HG02642 (cell line): ENCODE results near the gene SMURF2.
"Not testable (repeated sequence)": the region's sequence is repeated elsewhere in the genome, so short reads cannot be mapped to it uniquely, and the experiment has no call there.

Source experiments
- ATAC-seq: cut with Tn5 transposase; IDR thresholded peaks from one replicate; pipeline ENCODE4 v1.9.1; 2021; ENCODE audit warnings: mild to moderate bottlenecking; ENCODE audit not compliant: unreplicated experiment, poor library complexity

The SMURF2 gene

DNA sequence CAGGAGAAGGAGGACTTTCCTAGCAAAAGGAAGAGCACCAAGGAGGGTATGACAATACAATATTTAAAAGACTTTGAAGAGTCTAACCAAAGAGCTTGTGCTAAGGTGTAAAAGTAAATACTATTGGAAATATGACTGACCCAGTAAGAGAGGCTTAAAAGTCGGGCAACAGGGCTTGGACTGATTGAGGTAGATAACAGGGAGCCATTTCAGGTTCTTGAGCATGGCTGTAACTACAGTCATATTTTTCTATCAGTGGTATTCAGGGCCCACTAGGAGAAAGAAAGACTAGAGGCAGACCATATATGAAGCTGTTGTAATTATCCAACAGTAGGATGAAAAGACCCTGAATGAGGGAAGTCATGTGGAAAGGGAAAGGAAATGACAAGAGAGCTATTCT lies 62.3 kb downstream of the SMURF2 start:
- no peak for ATAC-seq

- peak; percentile 89 for ATAC-seq
Observed at GRCh38 chr17:64599187-64599676, 62.9 kb downstream of the SMURF2 start.

DNA sequence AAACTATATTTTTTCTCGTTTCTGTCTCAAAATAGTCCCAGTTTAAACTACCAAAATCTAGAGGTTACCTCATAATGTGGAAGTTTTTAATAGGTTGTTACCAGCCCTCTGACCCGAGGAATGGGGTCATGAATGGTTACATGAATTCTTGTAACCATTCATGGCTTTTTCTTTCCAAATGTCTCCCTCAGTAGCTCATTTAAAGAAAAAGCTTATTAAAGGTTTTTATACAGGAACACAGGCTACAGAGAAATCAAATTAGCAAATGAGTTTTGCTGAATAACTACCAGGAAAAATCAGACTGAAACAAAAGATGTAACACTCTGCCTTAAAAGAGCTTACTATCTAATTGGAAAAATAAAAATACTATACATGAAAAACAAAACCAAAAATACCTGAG lies 63.4 kb downstream of the SMURF2 start:
- ATAC-seq, result no peak

DNA sequence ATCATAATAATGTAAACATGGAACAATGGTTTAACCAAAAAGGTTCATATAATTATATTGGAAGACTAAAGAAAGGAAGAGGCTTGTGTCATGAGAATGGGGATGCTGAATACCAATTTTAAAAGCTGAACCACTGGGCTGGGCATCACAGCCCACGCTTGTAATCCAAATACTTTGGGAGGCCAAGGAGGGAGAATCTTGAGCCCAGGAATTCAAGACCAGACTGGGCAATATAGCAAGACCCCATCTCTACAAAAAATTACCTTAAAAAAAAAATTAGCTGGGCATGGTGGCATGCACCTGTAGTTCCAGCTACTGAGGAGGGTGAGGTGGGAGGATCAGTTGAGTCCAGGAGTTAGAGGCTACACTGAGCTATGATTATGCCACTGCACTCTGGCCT lies 65.1 kb downstream of the SMURF2 start:
- no peak for ATAC-seq

- no peak for ATAC-seq
Observed at GRCh38 chr17:64596439-64596838, 65.7 kb downstream of the SMURF2 start.

DNA sequence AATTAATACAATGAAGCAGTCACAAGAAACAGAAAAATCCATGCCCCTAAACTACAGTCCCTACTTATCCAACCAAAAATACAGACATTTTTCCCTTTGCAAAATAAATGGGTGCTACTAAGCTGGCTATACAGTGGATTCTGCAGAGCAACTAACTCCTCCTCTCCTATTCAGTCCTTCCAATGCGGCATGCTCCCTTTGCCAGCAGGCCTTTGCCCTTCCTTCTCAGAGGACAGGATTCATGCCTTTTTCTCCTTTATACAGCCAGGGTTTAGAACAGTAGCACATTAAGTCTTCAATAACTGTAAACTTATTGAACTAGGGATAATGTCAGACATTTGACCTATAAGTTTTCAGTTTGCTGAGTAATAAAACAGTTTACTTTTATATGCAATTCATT lies 70.2 kb downstream of the SMURF2 start:
- no peak for ATAC-seq

GRCh38 chr17:64585146-64585545 lies 77.0 kb downstream of the SMURF2 start:
- ATAC-seq, result no peak

DNA sequence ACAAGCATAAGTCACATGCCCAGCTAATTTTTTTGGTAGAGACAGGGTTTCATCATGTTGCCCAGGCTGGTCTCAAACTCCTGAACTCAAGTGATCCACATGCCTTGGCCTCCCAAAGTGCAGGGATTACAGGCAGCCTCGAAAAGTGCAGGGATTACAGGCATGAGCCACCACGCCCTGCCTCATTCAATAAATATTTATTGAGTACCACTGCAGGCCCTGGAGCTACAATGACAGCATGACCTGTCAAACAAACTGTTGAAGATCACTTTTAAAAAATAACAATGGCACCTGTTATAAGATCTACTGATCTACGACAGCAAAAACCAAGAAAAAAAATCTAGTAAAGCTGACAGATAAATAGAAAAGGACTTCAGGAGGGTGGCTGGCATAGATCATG lies 79.1 kb downstream of the SMURF2 start:
- ATAC-seq, result no peak

- no peak for ATAC-seq
Observed at GRCh38 chr17:64580384-64581315, 81.5 kb downstream of the SMURF2 start.

DNA sequence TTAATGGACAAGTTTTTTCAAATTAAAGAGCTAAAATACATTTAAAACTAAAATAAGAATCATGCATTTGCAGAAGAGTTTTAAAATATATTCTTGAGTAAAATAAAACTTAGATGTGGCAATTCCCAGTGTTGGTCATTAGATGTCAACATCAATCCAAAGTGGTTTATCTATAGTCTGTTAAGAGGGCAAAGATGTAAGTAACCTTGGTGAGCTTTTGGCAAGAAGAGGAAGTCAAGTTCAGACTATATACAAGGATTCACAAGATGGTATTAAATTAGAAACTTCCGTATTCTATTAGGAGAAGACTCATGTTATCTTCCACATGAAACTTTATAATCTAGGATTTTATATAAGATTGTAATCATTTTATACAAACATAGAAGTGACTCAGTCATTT lies 82.2 kb downstream of the SMURF2 start:
- ATAC-seq, result no peak

DNA sequence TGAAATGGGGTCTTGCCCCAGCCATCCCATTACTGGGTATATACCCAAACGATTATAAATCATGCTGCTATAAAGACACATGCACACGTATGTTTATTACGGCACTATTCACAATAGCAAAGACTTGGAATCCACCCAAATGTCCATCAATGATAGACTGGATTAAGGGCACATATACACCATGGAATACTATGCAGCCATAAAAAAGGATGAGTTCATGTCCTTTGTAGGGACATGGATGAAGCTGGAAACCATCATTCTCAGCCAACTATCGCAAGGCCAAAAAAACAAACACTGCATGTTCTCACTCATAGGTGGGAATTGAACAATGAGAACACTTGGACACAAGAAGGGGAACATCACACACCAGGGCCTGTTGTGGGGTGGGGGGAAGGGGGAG lies 85.1 kb downstream of the SMURF2 start:
- not testable (repeated sequence) for ATAC-seq

DNA sequence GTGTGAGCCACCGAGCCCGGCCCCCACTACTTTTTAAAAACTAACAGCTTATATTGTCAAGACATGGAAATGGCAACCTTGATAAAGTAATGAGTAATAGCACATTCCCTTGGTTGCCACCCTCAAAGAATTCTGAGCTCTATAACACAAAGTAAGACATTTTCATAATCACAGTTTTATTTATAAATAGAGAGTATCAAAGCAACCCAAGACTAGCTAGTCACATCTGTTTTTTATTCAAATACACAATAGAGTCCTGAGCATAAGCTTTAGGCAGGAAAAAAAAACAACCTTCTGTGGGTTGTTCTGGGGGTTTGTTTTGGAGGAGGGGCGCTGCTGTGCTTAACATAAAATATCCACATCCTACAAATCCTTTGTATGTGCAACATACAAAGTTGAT lies 86.7 kb downstream of the SMURF2 start:
- ATAC-seq, result no peak

DNA sequence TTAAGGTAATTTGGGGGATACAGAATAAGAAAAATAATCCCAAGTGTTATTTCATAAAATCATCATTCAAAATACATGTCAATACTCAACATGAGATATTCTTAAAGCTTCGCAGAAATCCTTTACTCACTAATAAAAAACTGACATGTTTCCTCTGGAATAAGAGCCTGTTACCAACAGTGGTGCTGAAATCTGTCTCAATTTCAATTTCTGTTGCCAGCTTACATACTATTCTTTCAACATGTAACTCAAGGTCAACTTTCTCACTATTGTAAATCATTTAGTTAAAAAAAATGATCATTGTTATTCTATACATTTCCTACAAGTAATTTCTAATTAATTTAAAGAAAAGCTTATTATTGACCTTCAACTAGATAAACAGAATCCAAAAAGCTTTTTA lies 87.5 kb downstream of the SMURF2 start:
- ATAC-seq, result no peak

GRCh38 chr17:64573214-64573613 lies 88.9 kb downstream of the SMURF2 start:
- no peak for ATAC-seq

DNA sequence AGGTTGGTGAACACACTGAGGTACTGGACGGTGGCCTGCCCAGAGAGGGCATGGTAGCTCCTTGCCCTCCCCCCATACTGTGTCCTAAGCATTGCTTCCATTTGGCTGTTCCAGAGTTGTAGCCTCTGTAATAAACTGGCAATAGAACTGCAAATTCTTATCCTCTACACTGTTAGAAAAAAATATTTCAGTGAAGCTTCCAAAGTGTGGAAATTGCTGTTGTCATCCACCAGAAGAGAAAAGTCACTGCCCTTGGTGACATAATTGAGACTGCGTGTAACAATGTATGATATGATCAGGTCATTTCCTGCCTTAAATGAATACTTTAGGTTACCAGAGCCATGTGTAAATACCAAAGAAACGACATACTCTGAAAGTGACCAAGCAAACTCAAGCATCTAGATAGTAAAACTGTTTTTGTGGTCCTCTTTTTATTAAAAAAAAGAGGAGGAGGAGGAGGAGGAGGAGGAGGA lies 89.4 kb downstream of the SMURF2 start:
- no peak for ATAC-seq

GRCh38 chr17:64571746-64572145 lies 90.4 kb downstream of the SMURF2 start:
- ATAC-seq, result no peak

GRCh38 chr17:64565563-64565962 lies 96.5 kb downstream of the SMURF2 start:
- no peak for ATAC-seq

GRCh38 chr17:64564098-64564497 lies 98.0 kb downstream of the SMURF2 start:
- no peak for ATAC-seq

GRCh38 chr17:64555281-64555680 lies 106.8 kb downstream of the SMURF2 start:
- ATAC-seq, result no peak

DNA sequence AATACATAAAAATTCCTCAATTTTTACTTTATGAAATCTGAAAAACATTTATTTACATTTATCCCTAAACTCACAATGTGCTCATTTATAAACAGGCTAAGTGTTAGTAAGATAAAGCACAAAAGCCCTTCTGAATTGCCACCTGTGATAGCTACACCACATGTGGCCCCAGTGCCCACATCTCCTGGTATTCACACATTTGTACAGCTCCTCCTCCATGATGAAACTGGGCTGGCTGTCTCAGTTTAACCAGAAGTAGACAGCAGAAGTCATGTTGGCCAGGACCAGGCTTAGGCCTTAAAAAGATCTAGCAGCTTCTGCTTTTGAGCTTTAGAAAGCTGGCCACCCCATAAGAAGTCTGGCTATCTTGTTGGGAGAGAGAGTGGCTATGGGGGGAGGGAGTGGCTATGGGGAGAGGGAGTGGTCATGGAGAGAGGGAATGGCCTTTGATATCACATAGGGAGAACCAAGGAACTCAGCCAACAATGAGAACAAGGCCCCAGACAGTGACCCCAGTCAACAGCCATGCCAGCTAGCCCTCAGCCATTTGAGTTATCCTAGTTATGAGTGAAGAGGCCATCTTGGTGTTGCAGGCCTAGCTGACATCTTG lies 108.0 kb downstream of the SMURF2 start:
- no peak for ATAC-seq

GRCh38 chr17:64551461-64551860 lies 110.6 kb downstream of the SMURF2 start:
- ATAC-seq, result no peak
